ENCODE measurements around the gene RBP2.

Gene RBP2

DNA sequence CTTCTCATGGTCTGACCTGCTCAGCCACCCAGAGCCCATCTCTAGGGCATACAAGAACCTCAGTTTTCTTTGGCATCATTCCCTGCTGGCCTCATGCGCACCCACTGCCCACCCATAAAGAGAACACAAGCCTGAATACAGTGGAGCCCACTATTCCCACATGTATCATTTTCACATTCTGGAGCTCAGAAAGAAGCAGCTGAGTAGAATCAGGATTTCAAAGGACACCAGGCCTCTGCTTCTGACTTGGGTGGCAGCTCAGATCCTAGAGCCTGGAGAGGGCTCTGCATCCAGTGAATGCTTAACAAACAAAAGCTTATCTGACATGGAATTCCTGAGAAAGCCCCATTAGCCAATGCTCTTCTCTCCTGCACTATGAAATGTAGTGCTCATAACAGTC, 34.7 kb downstream of the RBP2 start:
- Histone ChIP-seq H3K9ac (ENCODE audit: low read length) (no peak overlapping the region), H3K27me3 (replicated peaks; ENCODE audit: control insufficient read depth, insufficient read depth, low read length) (no peaks in the 10 kb centered on the region), H3K36me3 (ENCODE audit: control insufficient read depth, insufficient read depth, low read length, severe bottlenecking) (no peaks in the 10 kb centered on the region), H3K4me1 (ENCODE audit: control insufficient read depth, insufficient read depth, low read length) (peaks cover 3% of the 10 kb centered on the region), H3K9me3 (ENCODE audit: control insufficient read depth, low read length) (no peaks in the 10 kb centered on the region), H3K4me3 (ENCODE audit: low read length) (no peak overlapping the region)
- no peak for DNase-seq (ENCODE audit: low read depth)

- H3K27me3 ChIP-seq (replicated peaks; ENCODE audit: control insufficient read depth, insufficient read depth, low read length), result no peaks in the 10 kb centered on the region
- H3K9me3 ChIP-seq (ENCODE audit: control insufficient read depth, low read length), result no peaks in the 10 kb centered on the region
- DNase-seq (ENCODE audit: low read depth), result no peak
- no peaks in the 10 kb centered on the region for H3K36me3 ChIP-seq (ENCODE audit: control insufficient read depth, insufficient read depth, low read length, severe bottlenecking)
- H3K4me3 ChIP-seq (ENCODE audit: low read length), result no peak overlapping the region
- no peak overlapping the region for H3K9ac ChIP-seq (ENCODE audit: low read length)
- H3K4me1 ChIP-seq (ENCODE audit: control insufficient read depth, insufficient read depth, low read length), result peaks cover 3% of the 10 kb centered on the region
Measured at GRCh38 chr3:139440639-139441556, 35.4 kb downstream of the RBP2 start.

GRCh38 chr3:139439278-139439677, 37.0 kb downstream of the RBP2 start:
- H3K4me1 ChIP-seq (ENCODE audit: control insufficient read depth, insufficient read depth, low read length), result peaks cover 13% of the 10 kb centered on the region
- no peaks in the 10 kb centered on the region for H3K36me3 ChIP-seq (ENCODE audit: control insufficient read depth, insufficient read depth, low read length, severe bottlenecking)
- H3K9ac ChIP-seq (ENCODE audit: low read length), result no peak overlapping the region
- H3K27me3 ChIP-seq (replicated peaks; ENCODE audit: control insufficient read depth, insufficient read depth, low read length), result no peaks in the 10 kb centered on the region
- H3K9me3 ChIP-seq (ENCODE audit: control insufficient read depth, low read length), result no peaks in the 10 kb centered on the region
- no peak overlapping the region for H3K4me3 ChIP-seq (ENCODE audit: low read length)
- DNase-seq (ENCODE audit: low read depth), result no peak

DNA sequence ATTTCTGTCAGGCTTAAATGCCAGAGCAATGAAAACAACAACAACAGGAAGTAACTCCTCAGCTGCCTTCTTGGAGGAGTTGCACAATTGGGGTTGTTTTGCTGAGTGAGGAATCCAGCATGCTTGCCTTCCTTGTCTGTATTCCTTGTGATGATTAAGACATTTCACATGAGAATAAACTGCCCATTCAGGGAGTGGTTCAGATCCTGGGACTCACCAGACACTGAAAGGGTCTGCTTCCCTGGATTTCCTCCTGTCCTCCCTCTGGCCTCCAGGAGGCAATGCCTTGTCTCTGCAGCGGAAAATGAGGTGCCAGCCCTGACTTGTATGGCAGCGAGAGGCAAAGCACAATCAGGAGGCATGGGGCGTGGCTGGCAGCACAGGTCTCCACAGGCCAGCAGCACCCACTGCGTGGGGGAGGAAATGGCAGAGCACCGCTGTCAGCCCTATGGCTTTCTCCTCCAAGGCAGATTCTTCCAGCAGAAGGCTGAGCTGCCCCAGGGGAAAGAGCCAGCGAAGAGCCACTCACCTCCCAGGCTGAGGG, 41.5 kb downstream of the RBP2 start:
- Histone ChIP-seq H3K9ac (ENCODE audit: low read length) (no peak overlapping the region), H3K4me3 (ENCODE audit: low read length) (no peak overlapping the region), H3K27me3 (replicated peaks; ENCODE audit: control insufficient read depth, insufficient read depth, low read length) (no peaks in the 10 kb centered on the region), H3K36me3 (ENCODE audit: control insufficient read depth, insufficient read depth, low read length, severe bottlenecking) (no peaks in the 10 kb centered on the region), H3K4me1 (ENCODE audit: control insufficient read depth, insufficient read depth, low read length) (peaks cover 13% of the 10 kb centered on the region), H3K9me3 (ENCODE audit: control insufficient read depth, low read length) (no peaks in the 10 kb centered on the region)
- DNase-seq (ENCODE audit: low read depth), result peak; percentile 83

GRCh38 chr3:139434228-139434627, 42.1 kb downstream of the RBP2 start:
- H3K9ac ChIP-seq (ENCODE audit: low read length), result no peak overlapping the region
- no peaks in the 10 kb centered on the region for H3K36me3 ChIP-seq (ENCODE audit: control insufficient read depth, insufficient read depth, low read length, severe bottlenecking)
- H3K9me3 ChIP-seq (ENCODE audit: control insufficient read depth, low read length), result no peaks in the 10 kb centered on the region
- no peaks in the 10 kb centered on the region for H3K27me3 ChIP-seq (replicated peaks; ENCODE audit: control insufficient read depth, insufficient read depth, low read length)
- DNase-seq (ENCODE audit: low read depth), result no peak
- H3K4me1 ChIP-seq (ENCODE audit: control insufficient read depth, insufficient read depth, low read length), result peaks cover 10% of the 10 kb centered on the region
- H3K4me3 ChIP-seq (ENCODE audit: low read length), result no peak overlapping the region

DNA sequence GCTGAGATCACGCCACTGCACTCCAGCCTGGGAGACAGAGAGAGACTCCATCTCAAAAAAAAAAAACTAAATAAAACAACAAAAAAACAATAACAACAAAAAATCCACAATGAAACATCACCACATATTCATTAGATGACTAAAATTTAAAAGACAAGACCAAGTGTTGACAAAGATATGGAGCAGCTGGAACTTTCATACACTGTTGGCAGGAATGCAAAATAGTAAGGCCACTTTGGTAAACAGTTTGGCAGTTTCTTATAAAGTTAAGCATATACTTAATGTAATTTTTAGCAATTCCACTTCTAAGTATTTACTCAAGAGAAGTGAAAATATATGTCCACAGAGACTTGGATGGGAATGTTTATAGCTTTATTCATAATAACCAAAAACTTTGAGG, 43.2 kb downstream of the RBP2 start:
- Histone ChIP-seq H3K9ac (ENCODE audit: low read length) (no peak overlapping the region), H3K4me1 (ENCODE audit: control insufficient read depth, insufficient read depth, low read length) (peaks cover 10% of the 10 kb centered on the region), H3K4me3 (ENCODE audit: low read length) (no peak overlapping the region), H3K27me3 (replicated peaks; ENCODE audit: control insufficient read depth, insufficient read depth, low read length) (no peaks in the 10 kb centered on the region), H3K9me3 (ENCODE audit: control insufficient read depth, low read length) (no peaks in the 10 kb centered on the region), H3K36me3 (ENCODE audit: control insufficient read depth, insufficient read depth, low read length, severe bottlenecking) (no peaks in the 10 kb centered on the region)
- DNase-seq (ENCODE audit: low read depth), result no peak

DNA sequence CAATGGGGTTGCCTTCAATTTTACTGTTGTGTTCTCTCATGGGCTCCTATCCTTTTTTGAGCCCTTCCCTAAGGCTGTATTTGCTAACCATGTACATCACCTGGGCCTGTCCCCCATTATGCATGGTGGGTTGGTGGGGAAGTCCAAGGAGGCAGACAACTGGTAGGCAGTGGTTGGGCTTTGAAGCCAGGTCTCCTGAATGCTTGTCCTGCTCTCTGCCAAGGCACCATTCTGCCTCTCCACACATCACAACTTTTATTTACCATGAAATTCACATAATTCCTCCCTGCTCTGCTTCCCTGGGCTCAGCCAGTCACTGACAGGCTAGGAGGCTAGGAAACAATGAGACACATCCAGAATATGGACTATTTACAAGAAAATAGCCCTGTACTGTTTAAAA, 45.8 kb downstream of the RBP2 start:
- no peaks in the 10 kb centered on the region for H3K36me3 ChIP-seq (ENCODE audit: control insufficient read depth, insufficient read depth, low read length, severe bottlenecking)
- H3K4me1 ChIP-seq (ENCODE audit: control insufficient read depth, insufficient read depth, low read length), result peaks cover 10% of the 10 kb centered on the region
- no peak overlapping the region for H3K9ac ChIP-seq (ENCODE audit: low read length)
- no peak overlapping the region for H3K4me3 ChIP-seq (ENCODE audit: low read length)
- no peaks in the 10 kb centered on the region for H3K27me3 ChIP-seq (replicated peaks; ENCODE audit: control insufficient read depth, insufficient read depth, low read length)
- no peaks in the 10 kb centered on the region for H3K9me3 ChIP-seq (ENCODE audit: control insufficient read depth, low read length)
- DNase-seq (ENCODE audit: low read depth), result peak; percentile 22

DNA sequence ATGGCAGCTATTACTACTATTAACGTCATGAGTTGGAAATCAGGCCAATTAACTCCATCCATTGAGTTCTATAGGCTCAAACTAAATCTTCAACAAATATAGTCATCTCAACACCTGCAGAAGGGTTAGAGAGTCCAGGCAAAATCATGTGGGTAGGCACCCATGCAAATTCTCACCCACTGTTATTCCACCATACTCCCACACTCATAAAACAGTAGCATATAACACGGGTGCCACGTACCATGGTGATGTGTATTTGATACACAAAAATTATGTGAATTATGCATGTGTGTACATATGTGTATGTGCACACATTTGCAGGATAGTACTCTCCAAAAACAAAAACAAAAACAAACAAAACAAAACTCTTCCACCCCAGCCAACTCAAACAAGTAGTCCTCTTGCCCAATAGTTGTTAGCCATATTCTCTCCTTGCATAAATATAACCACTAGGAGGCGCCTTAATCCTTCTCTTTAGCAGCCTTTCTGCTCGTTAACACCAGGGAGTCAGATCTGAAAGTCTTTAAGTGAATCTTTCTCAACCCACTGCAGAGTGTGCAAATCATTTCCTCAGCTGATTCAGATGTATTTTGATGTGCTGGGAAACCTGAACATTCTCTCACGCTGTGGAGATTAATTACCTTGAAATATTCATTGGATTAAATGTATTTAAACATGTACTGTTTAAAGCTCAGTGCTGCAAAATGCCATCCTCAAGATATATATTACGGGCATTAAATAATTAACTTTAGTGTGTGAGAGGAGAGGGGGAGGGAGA, 48.8 kb downstream of the RBP2 start:
- H3K27me3 ChIP-seq (replicated peaks; ENCODE audit: control insufficient read depth, insufficient read depth, low read length), result no peaks in the 10 kb centered on the region
- no peak overlapping the region for H3K4me3 ChIP-seq (ENCODE audit: low read length)
- DNase-seq (ENCODE audit: low read depth), result peak; percentile 97
- no peak overlapping the region for H3K9ac ChIP-seq (ENCODE audit: low read length)
- H3K9me3 ChIP-seq (ENCODE audit: control insufficient read depth, low read length), result no peaks in the 10 kb centered on the region
- no peaks in the 10 kb centered on the region for H3K36me3 ChIP-seq (ENCODE audit: control insufficient read depth, insufficient read depth, low read length, severe bottlenecking)
- H3K4me1 ChIP-seq (ENCODE audit: control insufficient read depth, insufficient read depth, low read length), result no peaks in the 10 kb centered on the region

DNA sequence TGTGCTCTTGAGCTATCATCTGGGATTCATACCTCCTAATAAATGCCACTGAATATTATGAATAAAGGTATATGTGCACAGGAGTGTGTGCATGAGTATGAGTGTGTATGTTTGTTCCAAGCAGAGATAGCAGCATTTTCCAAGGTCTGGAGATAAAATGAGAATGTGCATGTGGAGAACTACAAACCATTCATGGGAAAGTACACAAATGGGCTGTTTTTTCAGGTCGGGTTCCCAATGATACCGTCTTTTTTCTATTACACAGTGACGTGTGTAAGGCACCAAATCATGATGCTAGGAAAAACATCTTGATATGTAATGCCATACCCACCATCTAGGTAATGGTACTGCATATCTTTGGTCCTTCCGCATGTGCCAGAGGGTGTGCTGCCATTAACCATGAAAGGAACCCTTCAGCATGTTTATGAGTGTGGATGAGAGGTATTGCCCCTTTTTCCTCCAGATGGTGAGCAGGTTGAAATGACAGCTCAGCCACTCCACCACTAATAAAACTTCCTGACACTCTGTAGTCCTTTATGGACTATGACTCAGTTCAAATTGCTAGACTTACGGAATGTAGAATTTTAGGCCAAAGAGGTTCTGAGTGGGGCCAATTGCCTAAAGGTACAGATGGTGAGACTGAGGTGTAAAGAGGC, 50.4 kb downstream of the RBP2 start:
- DNase-seq (ENCODE audit: low read depth), result no peak
- no peak overlapping the region for H3K9ac ChIP-seq (ENCODE audit: low read length)
- H3K4me3 ChIP-seq (ENCODE audit: low read length), result no peak overlapping the region
- H3K9me3 ChIP-seq (ENCODE audit: control insufficient read depth, low read length), result no peaks in the 10 kb centered on the region
- no peaks in the 10 kb centered on the region for H3K4me1 ChIP-seq (ENCODE audit: control insufficient read depth, insufficient read depth, low read length)
- H3K27me3 ChIP-seq (replicated peaks; ENCODE audit: control insufficient read depth, insufficient read depth, low read length), result no peaks in the 10 kb centered on the region
- H3K36me3 ChIP-seq (ENCODE audit: control insufficient read depth, insufficient read depth, low read length, severe bottlenecking), result no peaks in the 10 kb centered on the region

DNA sequence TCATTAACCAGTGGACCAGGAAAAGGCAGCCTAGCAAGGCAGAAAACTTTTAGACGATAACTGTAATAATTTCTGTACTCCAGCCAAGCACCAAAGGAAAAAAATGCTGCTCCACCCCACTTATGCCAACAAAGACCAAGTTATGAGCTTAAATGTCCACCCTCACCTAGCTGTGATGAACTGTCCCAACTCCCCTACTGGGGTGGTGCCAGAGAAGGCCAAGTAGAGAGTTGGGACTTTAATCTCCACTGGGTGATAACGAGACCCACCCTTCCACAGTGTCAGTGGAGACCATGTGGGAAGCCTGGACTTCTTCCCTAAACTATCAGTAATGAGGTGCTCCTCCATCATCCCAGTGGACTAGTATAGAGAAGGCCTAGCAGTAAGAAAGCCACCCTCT, 53.1 kb downstream of the RBP2 start:
- Histone ChIP-seq H3K27me3 (replicated peaks; ENCODE audit: control insufficient read depth, insufficient read depth, low read length) (no peaks in the 10 kb centered on the region), H3K36me3 (ENCODE audit: control insufficient read depth, insufficient read depth, low read length, severe bottlenecking) (no peaks in the 10 kb centered on the region), H3K4me1 (ENCODE audit: control insufficient read depth, insufficient read depth, low read length) (no peaks in the 10 kb centered on the region), H3K9ac (ENCODE audit: low read length) (no peak overlapping the region), H3K9me3 (ENCODE audit: control insufficient read depth, low read length) (no peaks in the 10 kb centered on the region), H3K4me3 (ENCODE audit: low read length) (no peak overlapping the region)
- DNase-seq (ENCODE audit: low read depth), result no peak

- H3K4me3 ChIP-seq (ENCODE audit: low read length), result no peak overlapping the region
- H3K36me3 ChIP-seq (ENCODE audit: control insufficient read depth, insufficient read depth, low read length, severe bottlenecking), result no peaks in the 10 kb centered on the region
- no peak for DNase-seq (ENCODE audit: low read depth)
Measured at GRCh38 chr3:139421460-139421859, 54.9 kb downstream of the RBP2 start.

More at GRCh38 chr3:139421460-139421859, 54.9 kb downstream of the RBP2 start:
- Histone ChIP-seq H3K9me3 (ENCODE audit: control insufficient read depth, low read length) (peaks cover 4% of the 10 kb centered on the region), H3K27me3 (replicated peaks; ENCODE audit: control insufficient read depth, insufficient read depth, low read length) (no peaks in the 10 kb centered on the region), H3K9ac (ENCODE audit: low read length) (no peak overlapping the region), H3K4me1 (ENCODE audit: control insufficient read depth, insufficient read depth, low read length) (no peaks in the 10 kb centered on the region)

Measured in adipocyte (in vitro differentiated cells).